Duodenal mucosa (tissue), 2 donors: Measurements from ENCODE around the gene BCAS3.

ENCODE experiments used
- H3K27ac ChIP-seq: one replicate; pipeline ENCODE4 v1.7.0; 2013; ENCODE audit warnings: low read depth, low read length
- H3K27me3 ChIP-seq, 2 donors: one replicate each; pipeline ENCODE4 v1.7.0; 2013; ENCODE audit warnings: low read length in 2 of 2, control low read depth in 1 of 2; ENCODE audit not compliant: insufficient read depth in 2 of 2, control insufficient read depth in 1 of 2
- H3K36me3 ChIP-seq, 2 donors: one replicate each; pipeline ENCODE4 v1.7.0; 2013; ENCODE audit warnings: low read length in 2 of 2, control low read depth in 1 of 2; ENCODE audit not compliant: insufficient read depth in 2 of 2, control insufficient read depth in 1 of 2
- H3K4me1 ChIP-seq, 2 donors: one replicate each; pipeline ENCODE4 v1.7.0; 2013; ENCODE audit warnings: low read length in 2 of 2, control low read depth in 1 of 2; ENCODE audit not compliant: insufficient read depth in 2 of 2, control insufficient read depth in 1 of 2
- H3K4me3 ChIP-seq, 2 donors: one replicate each; pipeline ENCODE4 v1.7.0; 2013; ENCODE audit warnings: low read length in 2 of 2, low read depth in 1 of 2
- H3K9ac ChIP-seq, 2 donors: one replicate each; pipeline ENCODE4 v1.7.0; 2013; ENCODE audit warnings: low read length in 2 of 2, low read depth in 1 of 2
- H3K9me3 ChIP-seq, 2 donors: one replicate each; pipeline ENCODE4 v1.7.0; 2013; ENCODE audit warnings: low read length in 2 of 2, control low read depth in 1 of 2; ENCODE audit not compliant: control insufficient read depth in 1 of 2

BCAS3 gene

GRCh38 chr17:61116577-61116976, 438.9 kb downstream of the BCAS3 start:
- H3K9ac ChIP-seq, result no peak overlapping the region

GRCh38 chr17:61117983-61118382, 440.3 kb downstream of the BCAS3 start:
- H3K27ac ChIP-seq, result no peak overlapping the region
- H3K9ac ChIP-seq, result no peak overlapping the region
- H3K9me3 ChIP-seq, result peaks cover 0 to 3% of the 10 kb centered on the region in 2 donors
- H3K4me3 ChIP-seq, result no peak overlapping the region
- H3K36me3 ChIP-seq, result no peaks in the 10 kb centered on the region
- no peaks in the 10 kb centered on the region for H3K27me3 ChIP-seq
- H3K4me1 ChIP-seq, result no peaks in the 10 kb centered on the region

More at GRCh38 chr17:61116577-61116976, 438.9 kb downstream of the BCAS3 start:
- Histone ChIP-seq H3K27ac (no peak overlapping the region), H3K9me3 (peaks cover 0 to 3% of the 10 kb centered on the region in 2 donors), H3K4me3 (no peak overlapping the region), H3K27me3 (no peaks in the 10 kb centered on the region), H3K36me3 (no peaks in the 10 kb centered on the region), H3K4me1 (no peaks in the 10 kb centered on the region)

DNA sequence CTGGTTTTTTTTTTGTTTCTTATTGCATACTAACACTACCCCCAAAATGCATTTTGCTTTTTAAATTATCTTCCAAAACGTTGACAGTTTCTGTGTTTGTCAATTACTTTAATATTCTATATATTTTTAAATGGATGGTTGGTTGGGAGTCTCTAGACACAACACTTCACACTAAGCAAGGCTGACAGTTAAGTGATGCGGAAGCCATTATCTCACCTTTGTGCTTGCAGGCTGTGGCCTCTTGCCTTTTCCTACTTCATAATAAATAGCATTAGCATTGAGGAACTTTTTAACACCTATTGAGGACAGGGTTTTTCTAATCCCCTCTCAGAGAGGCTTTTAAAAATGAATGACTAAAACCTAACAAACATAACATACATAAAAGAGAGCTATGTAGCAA, 441.2 kb downstream of the BCAS3 start:
- Histone ChIP-seq H3K27me3 (no peaks in the 10 kb centered on the region), H3K4me3 (no peak overlapping the region), H3K4me1 (no peaks in the 10 kb centered on the region), H3K27ac (no peak overlapping the region), H3K9me3 (peaks cover 0 to 3% of the 10 kb centered on the region in 2 donors), H3K9ac (no peak overlapping the region), H3K36me3 (no peaks in the 10 kb centered on the region)

DNA sequence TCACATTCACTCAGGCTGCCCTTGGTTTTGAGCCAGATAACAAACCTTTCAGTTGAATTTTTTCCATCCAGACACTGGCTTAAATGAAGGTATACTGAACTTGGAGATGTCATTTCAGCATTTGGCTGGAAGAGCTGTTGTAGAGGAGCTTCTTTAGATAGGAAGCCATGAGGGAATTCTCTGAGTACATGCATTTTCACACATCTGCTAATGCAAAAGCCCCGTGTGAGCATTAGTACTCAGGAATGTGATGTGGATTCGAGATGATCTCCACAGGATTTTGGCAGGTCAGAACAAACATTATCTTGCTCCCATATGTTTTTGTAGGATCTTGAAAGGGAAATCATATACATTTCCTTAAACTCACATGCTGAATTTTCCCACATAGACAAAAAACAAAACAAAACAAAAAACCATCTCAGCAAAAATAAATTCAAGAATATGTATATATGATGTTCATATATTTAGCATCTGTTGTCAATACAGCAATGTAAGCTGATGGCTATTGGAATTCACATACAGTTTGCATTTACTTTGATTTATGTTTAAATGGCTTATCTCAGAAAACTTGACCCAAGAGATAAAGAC, 444.8 kb downstream of the BCAS3 start:
- no peaks in the 10 kb centered on the region for H3K27me3 ChIP-seq
- no peak overlapping the region for H3K27ac ChIP-seq
- H3K4me3 ChIP-seq, result no peak overlapping the region
- H3K9ac ChIP-seq, result no peak overlapping the region
- no peaks in the 10 kb centered on the region for H3K36me3 ChIP-seq
- H3K9me3 ChIP-seq, result no peaks in the 10 kb centered on the region
- H3K4me1 ChIP-seq, result no peaks in the 10 kb centered on the region

DNA sequence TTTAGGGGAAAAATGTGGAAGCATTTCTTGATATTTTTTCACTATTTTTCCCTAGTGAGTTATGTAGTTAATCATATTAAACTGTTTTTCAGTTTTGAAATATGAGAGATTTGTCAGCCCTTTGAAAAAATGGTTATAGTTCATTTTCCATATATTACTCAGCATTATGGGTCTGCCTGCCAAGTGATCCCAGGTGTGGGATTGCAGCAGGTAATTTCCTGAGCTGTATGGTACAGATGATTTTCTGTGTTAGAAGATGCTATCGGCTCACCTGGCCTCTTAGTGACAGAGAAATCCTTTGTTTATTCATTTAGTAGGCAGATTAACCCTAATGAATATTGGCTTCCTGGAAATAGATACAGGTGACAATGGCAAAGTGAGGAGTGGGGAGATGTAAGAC, 446.9 kb downstream of the BCAS3 start:
- Histone ChIP-seq H3K4me1 (peaks cover 3 to 8% of the 10 kb centered on the region in 2 donors), H3K27me3 (no peaks in the 10 kb centered on the region), H3K36me3 (no peaks in the 10 kb centered on the region), H3K9me3 (no peaks in the 10 kb centered on the region), H3K4me3 (no peak overlapping the region), H3K27ac (no peak overlapping the region), H3K9ac (no peak overlapping the region)

DNA sequence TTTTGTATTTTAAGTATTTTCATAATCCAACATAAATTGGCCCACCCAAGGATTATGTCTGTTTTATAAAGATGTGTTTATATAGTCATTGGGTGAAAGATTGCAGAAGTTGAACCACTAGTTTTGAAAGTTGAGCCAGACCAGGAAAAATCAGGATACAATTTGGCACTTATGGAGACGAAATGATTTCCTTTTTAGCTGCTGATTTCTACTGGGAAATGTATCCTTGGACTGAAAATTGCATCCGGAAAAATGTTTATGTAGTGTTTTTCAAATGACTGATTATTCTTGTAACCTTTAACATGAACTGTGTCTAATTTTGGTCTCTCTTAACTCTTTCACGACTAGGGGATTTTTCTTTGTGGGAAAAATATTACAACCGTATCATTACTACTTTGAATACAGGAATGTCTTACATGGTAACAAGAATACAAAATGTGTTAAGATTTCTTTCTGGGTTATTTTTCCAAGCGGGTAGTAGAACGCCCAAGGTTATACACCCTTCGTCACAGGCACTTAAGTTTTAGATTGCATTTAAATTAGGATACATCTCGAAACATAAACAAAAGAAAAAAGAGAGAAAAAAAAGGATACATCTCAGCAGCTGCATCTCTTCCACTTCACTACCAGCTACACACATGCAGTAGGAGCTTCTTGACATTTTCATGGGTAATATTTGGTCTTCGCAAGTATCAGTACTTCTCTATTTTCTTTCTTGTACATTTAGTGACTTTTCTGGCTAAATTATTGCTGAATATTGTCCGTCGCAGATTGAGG, 449.0 kb downstream of the BCAS3 start:
- peaks cover 3 to 9% of the 10 kb centered on the region in 2 donors for H3K4me1 ChIP-seq
- H3K36me3 ChIP-seq, result no peaks in the 10 kb centered on the region
- H3K4me3 ChIP-seq, result no peak overlapping the region
- H3K27me3 ChIP-seq, result no peaks in the 10 kb centered on the region
- no peak overlapping the region for H3K27ac ChIP-seq
- no peak overlapping the region for H3K9ac ChIP-seq
- no peaks in the 10 kb centered on the region for H3K9me3 ChIP-seq

GRCh38 chr17:61127960-61128359, 450.3 kb downstream of the BCAS3 start:
- Histone ChIP-seq H3K4me1 (peaks cover 3 to 9% of the 10 kb centered on the region in 2 donors), H3K4me3 (no peak overlapping the region), H3K9ac (no peak overlapping the region), H3K27ac (no peak overlapping the region), H3K9me3 (no peaks in the 10 kb centered on the region), H3K36me3 (no peaks in the 10 kb centered on the region), H3K27me3 (no peaks in the 10 kb centered on the region)

- H3K9me3 ChIP-seq, result no peaks in the 10 kb centered on the region
- peaks cover 3 to 9% of the 10 kb centered on the region in 2 donors for H3K4me1 ChIP-seq
- no peak overlapping the region for H3K4me3 ChIP-seq
- no peak overlapping the region for H3K27ac ChIP-seq
- H3K27me3 ChIP-seq, result no peaks in the 10 kb centered on the region
- H3K36me3 ChIP-seq, result no peaks in the 10 kb centered on the region
- no peak overlapping the region for H3K9ac ChIP-seq
These were observed 451.0 kb downstream of the BCAS3 start for GRCh38 chr17:61128661-61129115.

- Histone ChIP-seq H3K36me3 (no peaks in the 10 kb centered on the region), H3K4me3 (no peak overlapping the region), H3K27me3 (no peaks in the 10 kb centered on the region), H3K27ac (no peak overlapping the region), H3K9ac (no peak overlapping the region), H3K9me3 (no peaks in the 10 kb centered on the region), H3K4me1 (peaks cover 3 to 9% of the 10 kb centered on the region in 2 donors)
These were observed 451.9 kb downstream of the BCAS3 start for GRCh38 chr17:61129267-61130254.

- Histone ChIP-seq H3K9me3 (no peaks in the 10 kb centered on the region), H3K36me3 (no peaks in the 10 kb centered on the region), H3K4me1 (peaks cover 3 to 9% of the 10 kb centered on the region in 2 donors), H3K27me3 (no peaks in the 10 kb centered on the region), H3K4me3 (no peak overlapping the region), H3K9ac (no peak overlapping the region), H3K27ac (no peak overlapping the region)
These were observed 452.7 kb downstream of the BCAS3 start for GRCh38 chr17:61130330-61130729.
